HCT116 (cell line): ENCODE data around the gene CNTNAP2.

Source experiments
- CTCF ChIP-seq, 3 experiments: fragments of 200-600 bp in 1 of 3; sonication (generic) in 1 of 3; IDR thresholded peaks in 2 of 3; conservative IDR thresholded peaks in 1 of 3; 2 replicates each; pipeline ENCODE4 v1.5.1; 2012 to 2017; ENCODE audit warnings: low read depth in 2 of 3, low read length in 2 of 3, antibody characterized with exemption in 1 of 3, borderline replicate concordance in 1 of 3, control low read depth in 1 of 3, mild to moderate bottlenecking in 1 of 3, mixed read lengths in 1 of 3, mixed run types in 1 of 3, moderate library complexity in 1 of 3; ENCODE audit not compliant: insufficient read depth in 1 of 3
- EZH2 ChIP-seq: fragments of 200-600 bp; sonication (generic); IDR thresholded peaks from 2 replicates; pipeline ENCODE4 v1.6.1; 2017; ENCODE audit warnings: antibody characterized with exemption, mixed run types
- TF ChIP-seq, protein P1 (sequence below): IDR thresholded peaks from 2 replicates; pipeline ENCODE4 v1.6.1; 2012

DNA sequence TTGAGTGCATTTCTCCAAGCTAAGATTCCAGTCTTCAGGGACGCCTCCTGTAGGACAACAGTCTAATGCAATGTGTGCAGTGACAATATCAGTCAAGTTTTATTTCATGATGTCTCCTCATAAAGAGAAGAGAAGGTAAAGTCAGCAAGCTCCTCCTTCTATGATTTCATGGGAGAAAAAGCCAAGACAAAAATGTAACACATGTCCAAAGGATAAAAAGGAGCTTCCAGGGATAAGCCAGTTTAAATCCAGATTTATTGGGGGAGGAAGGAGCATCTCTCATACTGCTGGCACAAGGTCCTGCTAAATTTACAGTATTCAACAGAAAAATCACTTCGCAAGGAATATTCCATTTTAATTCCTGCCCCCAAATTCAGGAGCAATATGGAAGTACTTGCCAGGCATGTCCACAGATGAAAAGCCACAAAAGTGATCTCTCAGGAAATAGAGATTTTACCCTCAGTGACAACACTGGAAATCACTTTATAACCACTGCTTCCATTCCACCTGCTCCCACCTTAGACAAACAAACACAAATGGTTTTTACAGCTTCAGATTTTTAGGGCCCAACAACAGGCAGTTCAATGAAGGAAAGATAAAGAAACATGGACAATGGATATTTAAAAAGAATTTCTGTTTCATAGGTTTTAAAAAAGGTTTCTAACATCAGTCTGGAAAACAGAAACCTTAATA lies 1796.5 kb downstream of the CNTNAP2 start:
- TF ChIP-seq, protein P1, sequence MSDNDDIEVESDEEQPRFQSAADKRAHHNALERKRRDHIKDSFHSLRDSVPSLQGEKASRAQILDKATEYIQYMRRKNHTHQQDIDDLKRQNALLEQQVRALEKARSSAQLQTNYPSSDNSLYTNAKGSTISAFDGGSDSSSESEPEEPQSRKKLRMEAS: no peak
- TF ChIP-seq CTCF (IDR thresholded peaks at IDR 0.05 in 2 of 3, conservative IDR thresholded peaks at IDR 0.05 in 1 of 3; ENCODE audit: borderline replicate concordance in 1 of 3, insufficient read depth in 1 of 3, low read depth in 2 of 3, low read length in 2 of 3): no peak
- TF ChIP-seq EZH2: no peak
